ENCODE results near the gene HADHB. TPM values are rescaled to one million over a fixed set of nuclear protein-coding genes. Genes with fewer than 3 reads are reported as not detected.

The HADHB gene
- total and polyA plus RNA-seq, 7 donors: 447 to 1,153 (median 616) TPM

- WGBS, 3 donors: 92 to 96% (median 93%) methylated on average over 2 of the region's 2 CpGs
- intact Hi-C loops (cut with DNase I): no loop called here
Observed at GRCh38 chr2:26336719-26337118, 92.0 kb downstream of the HADHB start.

GRCh38 chr2:26337298-26337697, 92.6 kb downstream of the HADHB start:
- Histone ChIP-seq H3K9me3 (no peaks in the 10 kb centered on the region), H3K4me3 (no peak overlapping the region), H3K27ac (no peak overlapping the region), H3K27me3 (ENCODE audit: insufficient read depth in 3 of 3, low read length in 2 of 3) (no peaks in the 10 kb centered on the region), H3K36me3 (ENCODE audit: insufficient read depth in 1 of 2, low read depth in 1 of 2) (no peaks in the 10 kb centered on the region), H3K4me1 (no peaks in the 10 kb centered on the region)
- TF ChIP-seq, protein P1, sequence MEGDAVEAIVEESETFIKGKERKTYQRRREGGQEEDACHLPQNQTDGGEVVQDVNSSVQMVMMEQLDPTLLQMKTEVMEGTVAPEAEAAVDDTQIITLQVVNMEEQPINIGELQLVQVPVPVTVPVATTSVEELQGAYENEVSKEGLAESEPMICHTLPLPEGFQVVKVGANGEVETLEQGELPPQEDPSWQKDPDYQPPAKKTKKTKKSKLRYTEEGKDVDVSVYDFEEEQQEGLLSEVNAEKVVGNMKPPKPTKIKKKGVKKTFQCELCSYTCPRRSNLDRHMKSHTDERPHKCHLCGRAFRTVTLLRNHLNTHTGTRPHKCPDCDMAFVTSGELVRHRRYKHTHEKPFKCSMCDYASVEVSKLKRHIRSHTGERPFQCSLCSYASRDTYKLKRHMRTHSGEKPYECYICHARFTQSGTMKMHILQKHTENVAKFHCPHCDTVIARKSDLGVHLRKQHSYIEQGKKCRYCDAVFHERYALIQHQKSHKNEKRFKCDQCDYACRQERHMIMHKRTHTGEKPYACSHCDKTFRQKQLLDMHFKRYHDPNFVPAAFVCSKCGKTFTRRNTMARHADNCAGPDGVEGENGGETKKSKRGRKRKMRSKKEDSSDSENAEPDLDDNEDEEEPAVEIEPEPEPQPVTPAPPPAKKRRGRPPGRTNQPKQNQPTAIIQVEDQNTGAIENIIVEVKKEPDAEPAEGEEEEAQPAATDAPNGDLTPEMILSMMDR (IDR thresholded peaks at IDR 0.05): no peak
- no peak for DNase-seq
- ATAC-seq: no peak
- intact Hi-C loops (cut with DNase I): no loop called here
- WGBS, 3 donors: 95 to 100% (median 96%) methylated on average over 2 of the region's 2 CpGs

More at GRCh38 chr2:26336719-26337118, 92.0 kb downstream of the HADHB start:
- Histone ChIP-seq H3K36me3 (ENCODE audit: insufficient read depth in 1 of 2, low read depth in 1 of 2) (no peaks in the 10 kb centered on the region), H3K4me1 (no peaks in the 10 kb centered on the region), H3K27me3 (ENCODE audit: insufficient read depth in 3 of 3, low read length in 2 of 3) (no peaks in the 10 kb centered on the region), H3K4me3 (no peak overlapping the region), H3K27ac (no peak overlapping the region), H3K9me3 (no peaks in the 10 kb centered on the region)
- ATAC-seq: no peak
- no peak for DNase-seq
- TF ChIP-seq, protein P1 (IDR thresholded peaks at IDR 0.05): no peak

Other genes with a start within 250 kb of the HADHB start
- 100 to 1,000 TPM; 131 to 164 (median 149) TPM for gene RAB10, start 210.9 kb upstream of the HADHB start, total RNA-seq
- gene RAB10, start 210.9 kb upstream of the HADHB start, polyA plus RNA-seq: 100 to 1,000 TPM in 2 of 3 donors, 10 to 100 TPM in 1; 76.5 to 170 (median 116) TPM
- 1 to 10 TPM; 1.2 to 5.5 (median 2.5) TPM for gene GAREM2, start 71.9 kb upstream of the HADHB start, total RNA-seq
- 1 to 10 TPM in 1 of 3 donors, under 1 TPM in 2; 0.39 to 1.4 (median 0.51) TPM for gene GAREM2, start 71.9 kb upstream of the HADHB start, polyA plus RNA-seq
- gene HADHA, start 307 bp upstream of the HADHB start, total RNA-seq: 100 to 1,000 TPM; 294 to 617 (median 391) TPM
- 100 to 1,000 TPM; 195 to 370 (median 350) TPM for gene HADHA, start 307 bp upstream of the HADHB start, polyA plus RNA-seq
- 10 to 100 TPM; 15.7 to 40.5 (median 20.1) TPM for gene SELENOI, start 101.2 kb downstream of the HADHB start, total RNA-seq
- gene SELENOI, start 101.2 kb downstream of the HADHB start, polyA plus RNA-seq: 10 to 100 TPM in 1 of 3 donors, 1 to 10 TPM in 2; 3.7 to 11.3 (median 7.3) TPM
- under 1 TPM in 2 of 4 donors, not detected in 2; 0.17 to 0.48 TPM for gene ADGRF3, start 101.8 kb downstream of the HADHB start, total RNA-seq
- gene ADGRF3, start 101.8 kb downstream of the HADHB start, polyA plus RNA-seq: under 1 TPM in 2 of 3 donors, not detected in 1; 0.03 to 0.19 TPM
- under 1 TPM in 2 of 4 donors, not detected in 2; 0.10 to 0.15 TPM for gene DRC1, start 157.0 kb downstream of the HADHB start, total RNA-seq
- gene DRC1, start 157.0 kb downstream of the HADHB start, polyA plus RNA-seq: under 1 TPM in 2 of 3 donors, not detected in 1; 0.04 to 0.06 TPM
- gene OTOF, start 233.2 kb downstream of the HADHB start, total RNA-seq: 1 to 10 TPM in 2 of 4 donors, under 1 TPM in 2; 0.34 to 2.2 (median 1.1) TPM
- gene OTOF, start 233.2 kb downstream of the HADHB start, polyA plus RNA-seq: under 1 TPM; 0.14 to 0.16 (median 0.14) TPM

Data from psoas muscle (tissue), 8 donors.